ENCODE data around the gene ABCC3.

DNA sequence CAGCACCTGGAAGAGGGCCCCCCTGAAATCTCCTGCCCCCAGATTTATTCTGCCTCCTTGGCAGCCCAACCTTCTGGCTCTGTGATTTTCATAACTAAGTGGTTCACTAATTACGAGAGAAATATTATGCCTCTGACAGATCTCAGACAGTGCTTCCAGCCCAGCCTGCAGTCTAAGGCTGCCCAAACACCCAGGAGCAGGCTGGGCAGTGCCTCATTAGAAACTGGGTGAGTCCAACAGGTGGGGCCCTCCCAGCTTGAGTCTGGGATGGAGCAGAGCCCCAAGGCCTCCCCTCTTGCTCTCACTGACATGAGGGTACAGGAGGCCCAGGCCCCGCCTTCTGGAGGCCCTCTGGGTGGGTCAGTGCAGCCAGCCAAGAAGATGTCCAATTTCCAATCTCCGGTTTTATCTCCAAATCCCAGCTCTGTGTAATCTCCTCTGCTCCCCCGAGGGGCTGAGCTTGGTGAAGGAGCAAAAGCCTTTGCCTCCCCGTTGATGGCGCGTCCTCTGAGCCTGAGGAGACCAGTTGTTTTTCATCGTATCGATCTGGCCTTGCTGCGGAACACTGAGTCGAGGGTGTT lies 20.1 kb upstream of the ABCC3 start:
- TF ChIP-seq, protein P1, sequence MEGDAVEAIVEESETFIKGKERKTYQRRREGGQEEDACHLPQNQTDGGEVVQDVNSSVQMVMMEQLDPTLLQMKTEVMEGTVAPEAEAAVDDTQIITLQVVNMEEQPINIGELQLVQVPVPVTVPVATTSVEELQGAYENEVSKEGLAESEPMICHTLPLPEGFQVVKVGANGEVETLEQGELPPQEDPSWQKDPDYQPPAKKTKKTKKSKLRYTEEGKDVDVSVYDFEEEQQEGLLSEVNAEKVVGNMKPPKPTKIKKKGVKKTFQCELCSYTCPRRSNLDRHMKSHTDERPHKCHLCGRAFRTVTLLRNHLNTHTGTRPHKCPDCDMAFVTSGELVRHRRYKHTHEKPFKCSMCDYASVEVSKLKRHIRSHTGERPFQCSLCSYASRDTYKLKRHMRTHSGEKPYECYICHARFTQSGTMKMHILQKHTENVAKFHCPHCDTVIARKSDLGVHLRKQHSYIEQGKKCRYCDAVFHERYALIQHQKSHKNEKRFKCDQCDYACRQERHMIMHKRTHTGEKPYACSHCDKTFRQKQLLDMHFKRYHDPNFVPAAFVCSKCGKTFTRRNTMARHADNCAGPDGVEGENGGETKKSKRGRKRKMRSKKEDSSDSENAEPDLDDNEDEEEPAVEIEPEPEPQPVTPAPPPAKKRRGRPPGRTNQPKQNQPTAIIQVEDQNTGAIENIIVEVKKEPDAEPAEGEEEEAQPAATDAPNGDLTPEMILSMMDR (conservative IDR thresholded peaks at IDR 0.05) = no peak
- TF ChIP-seq ZFX (IDR thresholded peaks at IDR 0.05) = no peak
